Kidney (tissue), 11 donors: ENCODE data around the gene CTSE. TPM values are rescaled to one million over a fixed set of nuclear protein-coding genes. Genes with fewer than 3 reads are reported as not detected.
"Not testable (repeated sequence)": the region's sequence is repeated elsewhere in the genome, so short reads cannot be mapped to it uniquely, and the experiment has no call there.

ENCODE experiments used
- DNase-seq, 5 donors: peaks; one replicate each; pipeline ENCODE4 v3.0.0-alpha.2; 2013 to 2020
- FAIRE-seq: peaks from 2 replicates; lab custom pipeline; 2012; peaks lifted over from hg19 to GRCh38; lab: Jason Lieb, UNC
- H3K27ac ChIP-seq, 2 donors: one replicate each; pipeline ENCODE4 v1.7.0; 2013; ENCODE audit warnings: low read depth in 2 of 2, low read length in 2 of 2, inconsistent platforms in 1 of 2
- H3K27me3 ChIP-seq: one replicate; pipeline ENCODE4 v1.7.1; 2013; ENCODE audit warnings: low read length, inconsistent platforms; ENCODE audit not compliant: control insufficient read depth, insufficient read depth
- H3K36me3 ChIP-seq, 3 donors: one replicate each; pipeline versions ENCODE4 v1.7.0 to v1.7.1; 2013; ENCODE audit warnings: low read length in 3 of 3, control low read depth in 1 of 3, inconsistent platforms in 1 of 3; ENCODE audit not compliant: insufficient read depth in 3 of 3, control insufficient read depth in 2 of 3
- H3K4me1 ChIP-seq, 3 donors: one replicate each; pipeline versions ENCODE4 v1.7.0 to v1.7.1; 2013; ENCODE audit warnings: low read length in 3 of 3, inconsistent platforms in 1 of 3, low read depth in 1 of 3; ENCODE audit not compliant: control insufficient read depth in 2 of 3, insufficient read depth in 2 of 3
- H3K4me3 ChIP-seq, 3 donors: one replicate each; pipeline versions ENCODE4 v1.7.0 to v1.8.1; 2013; ENCODE audit warnings: low read length in 3 of 3, control low read depth in 1 of 3, inconsistent platforms in 1 of 3
- H3K9ac ChIP-seq, 3 donors: one replicate each; pipeline versions ENCODE4 v1.7.0 to v1.7.1; 2013; ENCODE audit warnings: low read length in 3 of 3, control low read depth in 1 of 3, inconsistent platforms in 1 of 3
- H3K9me3 ChIP-seq, 3 donors: one replicate each; pipeline versions ENCODE4 v1.7.0 to v1.7.1; 2013; ENCODE audit warnings: low read length in 3 of 3, control low read depth in 1 of 3, inconsistent platforms in 1 of 3; ENCODE audit not compliant: control insufficient read depth in 2 of 3, insufficient read depth in 1 of 3
- intact Hi-C: fragments of 100-400 bp; cut with DNase I; formaldehyde crosslinking; loops from one replicate; pipeline ENCODE4 v1.11.1; 2022
- polyA plus RNA-seq: library from polyadenylated mRNA; stranded (reverse); fragments of 350-450 nt; fragmentation: Illumina TruSeq; extraction: RNeasy Lipid Tissue Mini Kit (QIAGEN cat#74804); gene quantifications from one replicate; pipeline ENCODE4 v1.2.3, GENCODE V29; 2014; ENCODE audit warnings: low read depth, low replicate concordance; ENCODE audit not compliant: insufficient read depth
- total RNA-seq: library from RNA; stranded (reverse); fragmentation: NEBNext Ultra II Directional; extraction: Animal tissue kit (Norgen Biotek cat#: 25700); gene quantifications from one replicate; pipeline ENCODE4 v1.2.1, GENCODE V29; 2021
- donor health status: control.
- donor health status: control.
- donor health status: DM: yes; HTN: yes; CAD: no.
- donor health status: Normal renal cell carcinoma (clear cell type).

Gene CTSE
- total and polyA plus RNA-seq, 2 donors from 2014 or later, result 1.6 TPM; not detected in 1

DNA sequence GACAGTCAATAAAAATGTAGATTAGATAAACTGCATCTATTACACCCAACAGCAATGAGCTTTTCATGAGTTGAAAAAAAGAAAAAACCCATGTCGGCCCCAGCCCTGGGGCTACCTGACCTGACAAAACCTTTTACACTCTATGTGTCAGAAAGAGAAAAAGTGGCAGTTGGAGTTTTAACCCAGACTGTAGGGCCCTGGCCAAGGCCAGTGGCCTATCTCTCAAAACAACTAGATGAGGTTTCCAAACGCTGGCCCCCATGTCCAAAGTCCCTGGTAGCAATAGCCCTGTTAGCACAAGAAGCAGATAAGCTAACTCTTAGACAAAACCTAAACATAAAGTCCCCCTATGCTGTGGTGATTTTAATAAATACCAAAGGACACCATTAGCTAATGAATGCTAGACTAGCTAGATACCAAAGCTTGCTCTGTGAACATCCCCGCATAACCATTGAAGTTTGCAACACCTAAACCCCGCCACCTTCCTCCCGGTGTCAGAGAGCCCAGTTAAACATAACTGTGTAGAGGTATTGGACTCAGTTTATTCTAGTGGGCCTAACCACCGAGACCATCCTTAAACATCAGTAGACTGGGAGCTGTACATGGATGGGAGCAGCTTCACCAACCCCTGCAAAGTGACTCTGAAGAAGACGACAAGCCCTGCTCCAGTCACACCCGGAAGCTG, 32.1 kb upstream of the CTSE start:
- Histone ChIP-seq H3K27ac (peak overlapping the region; percentile 9 to 11), H3K4me3 (peak overlapping the region in 1 of 3 donors; percentile 42), H3K4me1 (peaks cover 0 to 13% (median 5%) of the 10 kb centered on the region in 3 donors)
- FAIRE-seq, H3K27me3 ChIP-seq, DNase-seq, H3K9me3 ChIP-seq, H3K9ac ChIP-seq, H3K36me3 ChIP-seq, intact Hi-C loops: not testable (repeated sequence)

GRCh38 chr1:206055069-206055625, 31.5 kb upstream of the CTSE start:
- intact Hi-C loops, DNase-seq, H3K27me3 ChIP-seq, H3K9me3 ChIP-seq, H3K36me3 ChIP-seq, H3K9ac ChIP-seq, FAIRE-seq, H3K27ac ChIP-seq: not testable (repeated sequence)
- peaks cover 0 to 13% (median 5%) of the 10 kb centered on the region in 3 donors for H3K4me1 ChIP-seq
- H3K4me3 ChIP-seq, result peak overlapping the region in 1 of 3 donors; percentile 42

- DNase-seq, H3K36me3 ChIP-seq, H3K4me1 ChIP-seq, H3K27me3 ChIP-seq, intact Hi-C loops, H3K9me3 ChIP-seq, FAIRE-seq: not testable (repeated sequence)
- Histone ChIP-seq H3K9ac (peak overlapping the region in 1 of 3 donors; percentile 47), H3K4me3 (peak overlapping the region; percentile 40 to 71 (median 67)), H3K27ac (peak overlapping the region; percentile 82 to 85)
Observed at GRCh38 chr1:206053616-206054015, 29.9 kb upstream of the CTSE start.

DNA sequence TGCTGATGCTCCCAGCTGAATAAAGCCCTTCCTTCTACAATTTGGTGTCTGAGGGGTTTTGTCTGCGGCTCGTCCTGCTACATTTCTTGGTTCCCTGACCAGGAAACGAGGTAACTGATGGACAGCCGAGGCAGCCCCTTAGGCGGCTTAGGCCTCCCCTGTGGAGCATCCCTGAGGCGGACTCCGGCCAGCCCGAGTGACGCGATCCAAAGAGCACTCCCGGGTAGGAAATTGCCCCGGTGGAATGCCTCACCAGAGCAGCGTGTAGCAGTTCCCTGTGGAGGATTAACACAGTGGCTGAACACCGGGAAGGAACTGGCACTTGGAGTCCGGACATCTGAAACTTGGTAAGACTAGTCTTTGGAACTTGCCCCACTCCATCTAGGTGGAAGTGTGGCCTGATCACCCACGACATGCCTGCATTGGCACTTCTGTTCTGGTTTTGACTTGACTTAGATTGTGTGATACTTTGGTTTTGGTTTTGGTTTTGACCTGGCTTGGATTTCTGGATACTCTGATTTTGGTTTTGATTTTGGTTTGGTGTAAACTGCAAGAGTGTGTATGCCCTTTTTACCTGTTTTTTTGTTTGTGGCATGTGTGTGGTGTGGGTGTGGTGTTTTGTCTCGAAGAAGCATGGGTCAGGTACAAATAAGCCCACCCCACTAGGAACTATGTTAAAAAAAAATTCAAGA, 29.4 kb upstream of the CTSE start, which contains the start of gene RHEX:
Gene RHEX, plus strand, starts transcription at position 255 of the 692 bp plus-strand sequence. CDS start 44,656 bp downstream, outside the sequence.
- H3K27me3 ChIP-seq, H3K9me3 ChIP-seq, FAIRE-seq, H3K36me3 ChIP-seq, intact Hi-C loops, H3K4me1 ChIP-seq: not testable (repeated sequence)
- Histone ChIP-seq H3K27ac (peak within 1 kb of the TSS; percentile 82 to 85), H3K4me3 (peak within 1 kb of the TSS; percentile 40 to 71 (median 67)), H3K9ac (peak within 1 kb of the TSS in 1 of 3 donors; percentile 47)
- DNase-seq, result peak in 3 of 5 donors; percentile 24 to 88 (median 39)

DNA sequence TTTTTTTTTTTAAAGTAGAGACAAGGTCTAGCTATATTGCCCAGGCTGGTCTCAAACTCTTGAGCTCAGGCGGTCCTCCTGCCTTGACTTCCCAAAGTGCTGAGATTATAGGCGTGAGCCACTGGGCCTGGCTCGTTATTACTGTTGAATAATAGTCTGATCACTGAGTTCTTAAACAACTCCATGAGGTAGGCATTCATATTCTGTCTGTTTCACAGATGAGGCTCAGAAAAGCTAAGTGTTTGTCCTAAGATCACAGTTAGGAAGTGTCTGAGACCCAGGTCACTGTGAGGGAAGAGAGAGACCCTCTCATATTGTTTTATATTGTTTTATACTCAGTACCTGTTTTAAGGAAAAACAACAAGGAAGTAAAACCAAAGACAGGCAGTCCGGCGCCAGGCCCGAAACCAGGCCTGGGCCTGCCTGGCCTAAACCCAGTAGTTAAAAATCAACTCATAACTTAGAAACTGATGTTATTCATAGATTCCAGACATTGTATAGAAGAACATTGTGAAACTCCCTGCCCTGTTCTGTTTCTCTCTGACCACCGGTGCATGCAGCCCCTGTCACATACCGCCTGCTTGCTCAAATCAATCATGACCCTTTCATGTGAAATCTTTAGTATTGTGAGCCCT, 28.7 kb upstream of the CTSE start:
- H3K27ac ChIP-seq, result peak overlapping the region; percentile 30 to 59
- H3K27me3 ChIP-seq, FAIRE-seq, DNase-seq, H3K9ac ChIP-seq, H3K4me1 ChIP-seq, H3K9me3 ChIP-seq, H3K36me3 ChIP-seq, intact Hi-C loops: not testable (repeated sequence)
- peak overlapping the region in 1 of 3 donors; percentile 67 for H3K4me3 ChIP-seq
